ENCODE measurements around the gene SMIM8. TPM values are rescaled to one million over a fixed set of nuclear protein-coding genes. Genes with fewer than 3 reads are reported as not detected.

Gene SMIM8
- total and polyA plus RNA-seq, 2 donors (not counting 1 experiment from before 2014, with no cell fraction given), result 3.7 to 19.1 TPM

DNA sequence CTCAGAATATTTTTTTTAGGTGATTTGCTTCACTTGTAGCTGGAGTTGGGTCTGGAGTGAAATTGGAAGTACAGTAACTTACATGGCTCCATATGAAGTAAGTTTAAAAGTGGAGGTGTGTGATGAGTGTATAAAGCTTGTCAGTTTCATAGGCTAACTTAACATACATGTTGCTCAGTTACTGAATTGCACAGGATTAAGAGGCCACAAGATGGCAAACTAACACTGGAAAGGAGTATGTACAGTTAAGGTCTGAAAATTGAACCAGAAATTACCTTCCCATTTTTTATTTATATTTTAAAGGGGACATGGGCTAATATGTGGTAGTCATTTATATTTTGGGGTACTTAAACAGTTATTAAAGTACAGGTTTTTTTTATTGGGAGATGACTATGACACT, 45.3 kb upstream of the SMIM8 start:
- Mint-ChIP-seq H3K4me1 (peaks cover 3% of the 10 kb centered on the region), H3K9me3 (ENCODE audit: insufficient read depth) (no peaks in the 10 kb centered on the region), H3K4me3 (no peak overlapping the region), H3K27me3 (no peaks in the 10 kb centered on the region), H3K27ac (no peak overlapping the region)
- Histone ChIP-seq H3K4me3 (ENCODE audit: control extremely low read depth in 1 of 5, extremely low read depth in 1 of 5, insufficient read depth in 1 of 5, low read depth in 2 of 5, low read length in 4 of 5) (no peak overlapping the region), H4K20me1 (ENCODE audit: control insufficient read depth, insufficient read depth, low read length, poor library complexity, severe bottlenecking) (no peaks in the 10 kb centered on the region), H3K4me2 (replicated peaks; ENCODE audit: low read depth, low read length, poor library complexity, severe bottlenecking) (no peak overlapping the region), H3K27me3 (replicated peaks in 1 of 4; ENCODE audit: control extremely low read depth in 1 of 4, control insufficient read depth in 3 of 4, insufficient read depth in 4 of 4, low read length in 3 of 4) (no peaks in the 10 kb centered on the region), H3K27ac (ENCODE audit: low read length in 2 of 2) (no peak overlapping the region), H3K79me2 (ENCODE audit: control insufficient read depth, insufficient read depth, low read length) (no peaks in the 10 kb centered on the region), H2AFZ (ENCODE audit: insufficient read depth, low read depth, low read length, poor library complexity, severe bottlenecking) (no peak overlapping the region), H3K9me3 (ENCODE audit: control extremely low read depth in 1 of 3, control insufficient read depth in 2 of 3, insufficient read depth in 1 of 3, low read length in 2 of 3) (no peaks in the 10 kb centered on the region), H3K4me1 (ENCODE audit: control insufficient read depth in 2 of 2, insufficient read depth in 2 of 2, low read length in 2 of 2) (no peaks in the 10 kb centered on the region), H3K36me3 (replicated peaks in 1 of 2; ENCODE audit: control extremely low read depth in 1 of 2, control insufficient read depth in 1 of 2, extremely low read depth in 1 of 2, insufficient read depth in 2 of 2, low read length in 1 of 2) (no peaks in the 10 kb centered on the region), H3K9ac (ENCODE audit: low read length) (no peak overlapping the region)
- ChIA-PET POLR2A (no interaction called here), CTCF (interaction anchor here (1.4 kb wide), 1 partner anchor 137 kb away, joined by 3 read pairs; no protein-coding TSS in a partner anchor)
- ATAC-seq (ENCODE audit: low read depth) (no peak), DNase-seq (no peak)
- TF ChIP-seq, protein P1, sequence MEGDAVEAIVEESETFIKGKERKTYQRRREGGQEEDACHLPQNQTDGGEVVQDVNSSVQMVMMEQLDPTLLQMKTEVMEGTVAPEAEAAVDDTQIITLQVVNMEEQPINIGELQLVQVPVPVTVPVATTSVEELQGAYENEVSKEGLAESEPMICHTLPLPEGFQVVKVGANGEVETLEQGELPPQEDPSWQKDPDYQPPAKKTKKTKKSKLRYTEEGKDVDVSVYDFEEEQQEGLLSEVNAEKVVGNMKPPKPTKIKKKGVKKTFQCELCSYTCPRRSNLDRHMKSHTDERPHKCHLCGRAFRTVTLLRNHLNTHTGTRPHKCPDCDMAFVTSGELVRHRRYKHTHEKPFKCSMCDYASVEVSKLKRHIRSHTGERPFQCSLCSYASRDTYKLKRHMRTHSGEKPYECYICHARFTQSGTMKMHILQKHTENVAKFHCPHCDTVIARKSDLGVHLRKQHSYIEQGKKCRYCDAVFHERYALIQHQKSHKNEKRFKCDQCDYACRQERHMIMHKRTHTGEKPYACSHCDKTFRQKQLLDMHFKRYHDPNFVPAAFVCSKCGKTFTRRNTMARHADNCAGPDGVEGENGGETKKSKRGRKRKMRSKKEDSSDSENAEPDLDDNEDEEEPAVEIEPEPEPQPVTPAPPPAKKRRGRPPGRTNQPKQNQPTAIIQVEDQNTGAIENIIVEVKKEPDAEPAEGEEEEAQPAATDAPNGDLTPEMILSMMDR (IDR thresholded peaks at IDR 0.05), result no peak
- no peak for TF ChIP-seq EZH2 (IDR thresholded peaks at IDR 0.05; ENCODE audit: borderline replicate concordance, insufficient read depth, low read depth, low read length, poor library complexity, severe bottlenecking)
- intact Hi-C loops (cut with micrococcal nuclease), result no loop called here

DNA sequence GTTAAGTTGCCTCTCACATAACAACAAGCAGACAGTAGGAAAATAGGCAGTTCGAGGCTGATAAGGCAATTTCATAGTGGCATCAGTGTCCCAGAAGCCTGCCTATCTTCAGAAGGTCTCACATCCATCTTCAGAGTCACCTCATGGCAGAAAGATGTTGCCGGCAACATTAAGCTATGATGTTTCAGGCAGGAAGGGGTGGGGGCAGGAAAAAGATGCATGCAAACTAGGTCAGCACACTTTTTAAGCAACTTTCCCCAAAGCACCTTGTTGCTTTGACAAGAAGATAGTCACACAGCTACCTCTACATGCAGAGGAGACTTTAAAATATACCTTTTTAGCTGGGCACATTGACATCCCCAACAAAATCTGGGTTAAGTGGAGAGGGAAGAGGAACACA, 43.2 kb upstream of the SMIM8 start:
- POLR2A ChIA-PET, result no interaction called here
- no peak overlapping the region for H3K27ac Mint-ChIP-seq

More for the DNA sequence above, 43.2 kb upstream of the SMIM8 start:
- Mint-ChIP-seq H3K4me3 (no peak overlapping the region), H3K27me3 (no peaks in the 10 kb centered on the region), H3K4me1 (peaks cover 3% of the 10 kb centered on the region), H3K9me3 (ENCODE audit: insufficient read depth) (no peaks in the 10 kb centered on the region)
- intact Hi-C loops (cut with micrococcal nuclease), result no loop called here
- Histone ChIP-seq H3K4me3 (ENCODE audit: control extremely low read depth in 1 of 5, extremely low read depth in 1 of 5, insufficient read depth in 1 of 5, low read depth in 2 of 5, low read length in 4 of 5) (no peak overlapping the region), H3K79me2 (ENCODE audit: control insufficient read depth, insufficient read depth, low read length) (no peaks in the 10 kb centered on the region), H3K4me1 (ENCODE audit: control insufficient read depth in 2 of 2, insufficient read depth in 2 of 2, low read length in 2 of 2) (no peaks in the 10 kb centered on the region), H3K9ac (ENCODE audit: low read length) (no peak overlapping the region), H3K9me3 (ENCODE audit: control extremely low read depth in 1 of 3, control insufficient read depth in 2 of 3, insufficient read depth in 1 of 3, low read length in 2 of 3) (no peaks in the 10 kb centered on the region), H3K27me3 (replicated peaks in 1 of 4; ENCODE audit: control extremely low read depth in 1 of 4, control insufficient read depth in 3 of 4, insufficient read depth in 4 of 4, low read length in 3 of 4) (no peaks in the 10 kb centered on the region), H3K4me2 (replicated peaks; ENCODE audit: low read depth, low read length, poor library complexity, severe bottlenecking) (no peak overlapping the region), H3K27ac (ENCODE audit: low read length in 2 of 2) (no peak overlapping the region), H2AFZ (ENCODE audit: insufficient read depth, low read depth, low read length, poor library complexity, severe bottlenecking) (no peak overlapping the region), H4K20me1 (ENCODE audit: control insufficient read depth, insufficient read depth, low read length, poor library complexity, severe bottlenecking) (no peaks in the 10 kb centered on the region), H3K36me3 (replicated peaks in 1 of 2; ENCODE audit: control extremely low read depth in 1 of 2, control insufficient read depth in 1 of 2, extremely low read depth in 1 of 2, insufficient read depth in 2 of 2, low read length in 1 of 2) (no peaks in the 10 kb centered on the region)
- no CpG with 5 or more reads among the region's 2 CpGs for WGBS (ENCODE audit: insufficient coverage)
- no peak for TF ChIP-seq EZH2 (IDR thresholded peaks at IDR 0.05; ENCODE audit: borderline replicate concordance, insufficient read depth, low read depth, low read length, poor library complexity, severe bottlenecking)
- TF ChIP-seq, protein P1 (IDR thresholded peaks at IDR 0.05), result no peak
- DNase-seq, result no peak
- CTCF ChIA-PET, result no interaction called here
- no peak for ATAC-seq (ENCODE audit: low read depth)
